Measurements from ENCODE around the gene MRTFB.

The MRTFB gene

DNA sequence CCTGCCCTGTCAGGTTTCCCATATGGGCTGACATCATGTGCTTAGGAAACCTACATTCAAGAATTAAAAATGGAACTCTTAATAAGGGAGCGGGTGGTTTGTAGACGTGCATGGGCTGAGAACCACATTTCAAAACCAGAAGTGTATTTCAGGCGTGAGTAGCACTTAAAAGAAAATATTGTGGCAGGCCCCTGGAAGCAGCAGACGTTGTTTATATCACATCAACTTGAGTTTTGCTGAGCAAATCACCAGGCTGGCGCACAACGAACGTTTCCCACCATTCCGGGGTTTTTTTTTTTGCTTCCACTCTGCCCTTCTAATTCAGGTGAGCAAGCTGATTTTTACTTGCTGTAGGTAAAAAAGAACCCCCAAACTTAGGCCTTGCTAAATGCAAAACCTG lies 220.2 kb downstream of the MRTFB start:
- no peak for DNase-seq

DNA sequence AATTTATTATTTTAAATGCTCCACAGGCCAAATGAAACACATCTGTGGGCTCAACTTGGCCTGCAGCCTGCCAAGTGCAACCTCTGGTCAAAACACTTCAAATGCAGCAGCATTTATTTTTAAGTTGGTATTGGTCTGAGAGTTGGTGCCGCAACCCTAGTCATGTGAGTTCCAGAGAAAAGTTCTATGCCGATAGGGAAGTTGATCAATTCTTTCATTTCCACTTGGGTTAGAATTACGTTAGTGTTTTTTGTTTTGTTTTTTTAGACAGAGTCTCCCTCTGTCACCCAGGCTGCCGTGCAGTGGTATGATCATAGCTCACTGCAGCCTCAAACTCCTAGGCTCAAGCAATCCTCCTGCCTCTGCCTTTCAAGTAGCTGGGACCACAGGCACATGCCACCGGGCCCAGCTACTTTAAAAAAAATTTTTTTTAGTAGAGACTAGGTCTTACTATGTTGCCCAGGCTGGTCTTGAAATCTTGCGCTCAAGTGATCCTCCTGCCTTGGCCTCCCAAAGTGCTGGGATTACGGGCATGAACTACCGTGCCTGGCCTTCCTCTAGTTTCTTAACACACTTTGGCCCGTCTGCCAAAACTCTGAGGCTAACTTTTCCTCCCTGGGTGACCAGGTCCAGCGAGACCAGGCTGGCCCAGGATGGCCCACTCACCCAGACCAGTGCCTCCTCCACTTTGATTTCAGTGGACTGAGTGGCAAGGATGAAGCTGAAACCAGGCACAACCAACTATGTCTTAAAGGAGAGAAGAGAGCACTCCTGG lies 221.1 kb downstream of the MRTFB start:
- peak; percentile 43 to 58 (median 48) for DNase-seq

DNA sequence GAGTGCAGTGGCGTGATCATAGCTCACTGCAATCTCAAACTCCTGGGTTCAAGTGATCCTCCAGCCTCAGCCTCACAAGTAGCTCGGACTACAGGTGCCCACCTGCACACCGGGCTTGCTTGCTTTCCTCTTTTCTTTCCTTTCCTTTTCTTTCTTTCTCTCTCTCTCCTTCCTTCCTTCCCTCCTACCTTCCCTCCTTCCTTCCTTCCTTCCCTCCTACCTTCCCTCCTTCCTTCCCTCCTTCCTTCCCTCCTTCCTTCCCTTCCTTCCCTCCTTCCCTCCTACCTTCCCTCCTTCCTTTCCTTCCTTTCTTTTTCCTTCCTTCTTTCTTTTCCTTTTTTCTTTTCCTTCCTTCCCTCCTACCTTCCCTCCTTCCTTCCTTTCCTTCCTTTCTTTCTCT lies 225.5 kb downstream of the MRTFB start:
- DNase-seq: no peak

DNA sequence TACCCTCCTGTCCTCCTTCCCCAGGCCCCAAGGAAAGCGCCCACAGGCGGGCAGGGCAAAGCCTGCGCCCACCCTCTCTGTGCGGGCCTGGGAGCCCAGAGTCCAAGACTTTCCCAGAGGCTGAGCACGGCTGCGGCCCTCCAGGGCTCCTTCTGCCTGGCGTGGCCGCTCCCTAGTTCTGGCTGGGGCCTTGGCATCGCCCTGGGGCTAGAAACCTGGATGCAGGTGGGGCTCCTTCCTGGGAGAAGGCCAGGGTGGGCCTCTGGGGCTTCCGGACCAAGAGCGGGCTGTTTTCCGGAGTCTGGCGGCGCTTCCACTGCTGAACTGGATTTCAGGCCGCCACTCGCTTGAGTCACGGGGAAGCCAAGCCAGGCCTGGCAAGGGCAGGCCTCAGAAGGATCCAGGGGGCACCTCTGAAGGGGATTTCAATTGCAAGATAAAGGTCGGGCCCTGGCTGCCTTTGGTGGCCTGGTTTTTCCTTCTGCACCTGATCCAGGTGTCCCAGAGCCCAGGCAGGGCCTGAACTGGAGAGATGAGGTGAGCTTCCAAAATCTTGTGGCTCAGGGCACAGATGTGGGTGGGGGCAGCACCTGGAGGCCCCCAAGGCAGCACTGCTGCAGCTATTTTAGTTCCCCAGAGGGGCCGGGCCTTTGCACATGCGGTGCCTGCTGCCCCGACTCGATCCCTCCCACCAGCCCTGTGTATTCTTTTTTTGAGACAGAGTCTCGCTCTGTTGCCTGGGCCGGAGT lies 227.4 kb downstream of the MRTFB start:
- no peak for DNase-seq

DNA sequence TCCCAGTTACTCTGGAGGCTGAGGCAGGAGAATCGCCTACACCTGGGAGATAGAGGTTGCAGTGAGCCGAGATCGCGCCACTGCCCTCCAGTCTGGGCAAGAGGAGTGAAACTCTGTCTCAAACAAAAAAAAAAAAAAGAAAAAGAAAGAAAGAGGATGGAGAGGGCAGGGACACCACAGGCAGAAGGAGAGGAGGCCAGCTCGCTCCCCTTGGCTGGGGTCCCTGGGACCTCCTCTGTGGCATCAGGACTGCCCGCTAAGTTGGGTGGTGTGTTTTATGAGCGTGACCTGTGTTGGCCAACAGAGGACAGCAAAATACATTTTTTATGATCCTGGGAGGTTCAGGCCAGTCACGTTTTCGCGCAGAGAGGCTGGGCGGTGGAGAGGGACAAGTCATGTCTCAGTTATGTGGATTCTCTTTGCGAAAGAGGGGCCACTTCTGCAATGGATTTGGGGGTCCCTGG lies 229.6 kb downstream of the MRTFB start:
- peak; percentile 72 to 75 (median 74) for DNase-seq

DNA sequence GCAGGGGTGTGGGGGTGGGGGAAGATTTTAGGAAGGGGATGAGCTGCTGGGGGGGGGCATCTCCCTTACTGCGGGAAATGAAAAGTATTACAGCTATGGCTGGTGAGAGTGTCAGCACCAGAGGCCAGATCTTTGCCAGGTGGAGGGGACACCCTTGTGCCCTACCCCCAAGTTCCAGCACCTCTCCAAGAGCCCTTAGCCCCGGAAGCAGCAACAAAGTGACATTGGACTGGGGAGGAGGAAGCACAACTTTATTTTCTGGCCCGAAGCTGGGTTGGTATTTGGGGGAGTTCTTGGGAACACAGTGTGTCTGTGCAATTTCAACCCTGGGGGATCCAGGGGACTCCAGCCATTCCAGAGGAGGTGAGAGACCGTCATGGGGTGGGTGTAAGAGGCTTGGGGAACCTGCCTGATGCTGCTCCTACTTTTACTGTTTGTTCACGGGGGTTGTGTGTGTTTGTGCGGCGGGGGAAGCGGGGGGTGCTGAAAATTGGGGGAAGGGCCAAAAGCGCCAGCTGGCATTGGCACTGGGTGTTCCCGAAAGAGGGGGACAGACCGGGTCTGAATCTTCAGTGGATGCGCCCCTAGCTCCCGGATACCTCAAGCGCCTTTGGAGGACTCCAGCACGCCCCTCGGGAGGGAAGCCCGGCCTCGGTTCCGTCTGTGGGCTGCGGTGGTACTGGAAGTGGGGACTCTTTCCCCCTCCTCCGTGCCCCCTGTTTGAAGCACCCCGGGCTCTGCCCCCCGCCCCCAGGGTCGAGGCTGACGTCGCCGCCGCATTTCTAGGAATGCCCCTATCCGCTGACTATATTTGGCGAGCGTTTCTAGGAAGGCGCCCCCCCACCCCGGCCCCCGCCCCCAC lies 230.3 kb downstream of the MRTFB start:
- peak in 1 of 3 donors; percentile 16 for DNase-seq

DNA sequence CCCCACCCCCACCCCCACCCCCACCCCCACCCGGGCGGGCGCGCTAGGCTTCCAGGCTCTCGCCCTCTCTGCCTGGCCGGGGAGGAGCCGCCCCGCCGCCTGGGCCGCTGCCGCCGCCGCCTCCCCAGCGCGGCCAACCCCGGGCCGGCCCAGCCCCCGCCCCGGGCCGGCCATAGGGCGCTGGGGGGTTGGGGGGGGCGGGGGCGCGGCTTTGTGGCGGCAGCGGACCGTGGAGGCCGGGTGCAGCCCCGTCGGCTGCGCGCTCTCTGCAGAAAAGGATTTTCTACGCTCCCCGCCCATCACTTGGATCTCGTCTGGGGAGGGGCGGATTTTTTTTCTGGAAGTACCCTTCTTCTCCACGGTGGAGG lies 230.9 kb downstream of the MRTFB start:
- peak; percentile 53 to 79 (median 58) for DNase-seq

DNA sequence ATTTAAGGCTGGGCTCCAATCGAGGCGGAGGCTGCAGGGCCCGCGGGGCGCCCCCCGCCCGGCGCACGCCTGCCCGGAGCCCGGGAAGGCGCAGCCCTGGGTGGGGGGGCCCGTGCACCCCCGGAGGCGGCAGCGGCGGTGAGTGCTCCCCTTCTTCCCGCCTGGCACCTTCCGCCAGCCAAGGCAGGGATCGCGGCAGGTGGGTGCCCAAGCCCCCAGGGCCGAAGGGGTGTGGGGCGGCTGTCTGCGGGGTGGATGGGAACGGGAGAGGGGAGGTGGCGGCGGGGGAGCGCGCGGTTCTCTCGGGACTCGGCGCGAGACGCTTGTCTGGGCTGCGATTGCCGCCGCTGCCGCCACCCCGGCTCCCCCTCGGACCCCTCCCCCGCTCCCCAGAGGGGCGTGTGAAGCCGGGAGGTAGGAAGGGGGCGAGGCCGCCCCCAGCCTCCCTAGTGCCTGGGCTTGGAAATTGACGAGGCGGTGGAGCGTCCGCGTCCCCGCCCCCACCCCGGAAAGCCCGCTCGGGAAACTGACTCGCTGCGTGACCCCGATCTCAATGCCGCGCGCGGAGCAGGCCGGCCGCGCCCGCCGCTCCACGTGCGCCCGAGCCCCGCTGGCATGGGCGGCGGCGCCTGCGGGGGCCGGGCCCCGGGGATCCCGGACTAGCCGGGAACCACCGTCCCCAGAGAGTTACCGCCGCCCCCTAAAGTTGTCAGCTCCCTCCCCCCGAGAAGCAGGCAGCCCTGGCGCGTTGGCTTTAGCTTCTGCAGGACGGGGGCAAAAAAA lies 231.5 kb downstream of the MRTFB start:
- DNase-seq: peak; percentile 28 to 67 (median 48)

DNA sequence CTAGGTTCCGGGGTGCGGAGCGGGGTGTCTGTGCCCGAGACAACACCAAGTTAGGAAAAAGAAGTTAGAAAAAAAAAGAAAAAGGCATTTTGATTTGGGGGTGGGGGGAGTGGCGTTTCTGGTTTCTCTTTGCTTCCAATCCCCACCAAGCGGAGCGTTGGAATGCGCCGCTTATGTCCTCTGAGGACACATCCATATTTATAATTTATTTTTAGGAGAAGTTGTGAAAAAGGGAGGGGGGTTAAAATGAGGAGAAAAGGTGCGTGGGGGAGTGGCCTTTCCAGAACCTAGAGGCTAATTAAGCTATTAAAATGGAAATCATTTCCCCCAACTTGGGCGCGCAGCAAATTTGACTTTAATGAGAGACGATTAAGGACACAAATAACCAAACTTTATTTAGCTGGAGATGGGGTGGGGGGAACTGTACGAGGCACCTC lies 232.1 kb downstream of the MRTFB start:
- DNase-seq: no peak

DNA sequence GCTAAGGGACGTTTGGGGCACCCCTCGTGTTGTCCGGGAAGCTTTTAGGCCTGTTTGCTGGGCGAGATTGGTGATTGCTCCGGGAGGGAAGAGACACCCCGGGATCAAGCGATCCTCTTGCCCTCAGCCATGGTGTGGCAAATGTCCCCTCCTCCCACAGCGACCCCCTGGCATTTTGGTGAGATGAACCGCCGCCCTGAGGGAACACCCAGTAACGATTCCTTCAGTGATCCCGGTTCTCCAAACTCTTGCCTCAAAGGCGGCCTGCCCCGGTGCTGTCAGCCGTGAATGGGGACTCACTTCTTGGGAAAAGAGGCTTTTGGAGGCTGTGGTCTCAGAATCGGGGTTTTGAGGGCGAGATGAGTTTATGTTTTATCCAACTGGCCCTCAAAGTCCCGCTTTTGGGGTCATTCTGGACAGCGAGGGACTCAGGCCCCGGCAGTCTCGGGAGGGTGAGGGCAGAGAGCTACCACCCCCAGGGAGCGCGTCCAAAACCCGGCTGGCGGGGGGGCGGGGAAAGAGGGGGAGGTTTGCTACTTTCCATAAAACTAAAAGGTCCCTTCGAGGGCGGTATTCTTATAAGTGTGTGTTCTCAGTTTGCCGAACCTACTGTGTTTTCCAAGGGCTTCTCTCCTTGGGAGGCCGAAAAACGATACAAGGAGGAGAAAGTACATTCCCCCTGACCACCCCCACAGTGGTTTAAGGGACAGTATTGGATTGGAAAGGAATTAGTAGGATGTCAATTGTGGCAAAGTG lies 232.7 kb downstream of the MRTFB start:
- DNase-seq: no peak

DNA sequence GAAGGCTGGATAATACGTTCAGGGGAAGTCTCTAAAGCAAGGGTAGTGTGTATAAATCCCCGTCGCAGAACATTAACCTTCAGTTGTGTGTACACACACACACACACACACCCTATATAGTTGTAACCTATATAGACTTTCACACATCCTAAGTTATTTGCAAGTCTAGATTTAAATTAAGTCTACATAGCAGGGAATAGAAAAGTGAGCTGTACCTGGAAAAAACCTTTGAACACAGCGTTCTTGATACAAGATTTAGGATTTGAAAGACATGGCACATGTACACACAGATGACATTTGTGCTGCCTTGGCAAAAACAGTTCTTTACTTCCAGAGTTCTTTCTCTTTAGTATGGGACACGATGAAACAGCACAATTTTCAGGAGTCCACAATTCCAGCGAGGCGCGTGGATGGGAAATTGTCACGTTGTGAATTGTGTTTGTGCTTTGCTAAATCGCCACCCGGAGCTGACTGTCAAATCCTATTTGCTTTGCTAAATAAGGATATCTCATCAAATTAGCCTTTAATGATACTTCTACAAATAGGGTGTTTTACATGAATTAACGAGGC lies 233.9 kb downstream of the MRTFB start:
- DNase-seq: no peak

DNA sequence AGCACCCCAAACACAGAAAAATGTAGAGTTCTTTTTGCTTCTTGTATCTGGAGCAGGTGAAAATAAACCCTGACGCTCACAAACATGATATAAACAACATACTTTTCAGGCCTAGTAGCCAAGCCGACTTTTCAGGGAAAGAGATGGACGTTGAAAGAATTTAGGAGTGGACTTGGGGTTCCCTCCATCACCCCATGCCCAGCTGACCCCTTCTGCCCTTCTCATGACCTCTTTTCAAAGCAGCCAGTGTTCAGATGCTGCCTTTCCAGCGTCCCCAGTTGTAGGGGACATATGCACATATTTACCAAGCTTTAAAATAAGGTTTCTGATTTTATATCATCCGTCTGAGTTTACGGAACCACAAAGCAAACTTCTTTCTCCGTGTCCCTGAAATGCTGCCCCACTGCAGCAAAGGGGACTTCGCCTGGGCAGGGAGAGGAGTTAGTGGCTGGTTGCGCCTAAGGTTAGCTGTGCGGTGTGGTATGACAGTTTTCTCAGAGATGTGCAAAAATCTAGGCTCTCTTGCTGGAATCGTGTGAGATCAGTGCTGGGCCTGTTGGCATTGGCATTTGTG lies 235.5 kb downstream of the MRTFB start:
- DNase-seq: no peak

DNA sequence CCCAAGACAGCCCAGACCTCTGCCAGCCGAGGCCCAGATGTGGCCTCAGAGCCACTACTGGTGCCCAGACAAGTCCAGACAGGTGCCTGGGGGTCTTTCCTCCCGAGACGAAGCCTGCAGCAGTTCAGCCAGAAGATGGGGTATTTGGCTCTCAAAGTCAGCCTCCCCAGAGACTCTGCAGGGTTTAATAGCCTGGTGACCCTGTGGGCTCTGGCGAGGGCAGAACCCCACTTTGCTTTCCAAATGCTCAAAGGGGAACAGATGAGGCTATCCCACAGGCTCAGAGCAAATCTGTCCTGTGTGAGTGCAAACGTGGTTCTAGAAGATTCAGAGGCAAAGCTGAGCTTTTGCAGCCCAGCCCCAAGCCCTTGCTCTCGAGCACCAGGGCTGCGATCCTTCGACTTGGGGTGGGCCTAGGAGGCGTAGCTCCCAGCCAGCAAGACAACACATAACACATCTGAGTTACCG lies 236.0 kb downstream of the MRTFB start:
- no peak for DNase-seq

DNA sequence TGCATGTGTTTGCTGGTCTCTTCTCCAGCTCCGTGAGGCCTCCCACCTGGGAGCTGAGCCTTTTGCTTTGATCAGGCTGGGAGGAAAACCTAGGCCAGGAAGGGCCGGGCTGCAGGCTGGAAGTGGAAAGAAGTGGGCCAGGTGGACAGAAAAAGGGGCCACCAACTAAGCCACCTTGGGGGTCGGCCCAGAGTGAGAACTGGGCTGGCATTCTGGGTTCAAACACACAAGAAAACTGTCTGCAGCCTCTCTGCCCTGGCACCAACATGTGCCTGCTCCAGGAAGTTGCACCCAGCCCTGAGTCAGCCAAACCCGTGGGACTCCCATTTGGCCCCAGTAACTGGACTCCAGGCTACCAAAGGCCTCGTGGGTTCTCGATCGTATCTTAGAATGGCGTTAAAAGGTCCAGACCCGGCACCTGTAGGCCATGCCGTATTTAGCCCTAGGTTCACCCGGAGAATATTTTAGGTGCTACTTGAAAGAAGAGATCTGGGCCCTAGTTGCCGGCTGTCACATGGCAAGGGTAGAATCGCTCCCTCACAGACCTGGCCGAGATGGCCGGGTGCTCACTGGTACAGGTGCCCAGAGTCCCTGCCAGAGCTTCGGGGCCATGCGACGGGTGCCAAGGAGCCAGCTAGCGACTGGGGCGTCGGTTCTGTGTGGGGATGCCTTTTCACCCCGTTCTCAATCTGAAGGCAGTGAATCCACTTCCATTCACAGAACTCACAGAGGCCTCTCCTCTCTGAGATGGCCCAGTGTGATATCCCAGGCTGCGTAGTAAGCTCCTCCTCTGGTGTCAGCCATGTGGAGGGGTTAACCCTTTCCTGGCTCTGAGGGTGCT lies 236.6 kb downstream of the MRTFB start:
- no peak for DNase-seq

DNA sequence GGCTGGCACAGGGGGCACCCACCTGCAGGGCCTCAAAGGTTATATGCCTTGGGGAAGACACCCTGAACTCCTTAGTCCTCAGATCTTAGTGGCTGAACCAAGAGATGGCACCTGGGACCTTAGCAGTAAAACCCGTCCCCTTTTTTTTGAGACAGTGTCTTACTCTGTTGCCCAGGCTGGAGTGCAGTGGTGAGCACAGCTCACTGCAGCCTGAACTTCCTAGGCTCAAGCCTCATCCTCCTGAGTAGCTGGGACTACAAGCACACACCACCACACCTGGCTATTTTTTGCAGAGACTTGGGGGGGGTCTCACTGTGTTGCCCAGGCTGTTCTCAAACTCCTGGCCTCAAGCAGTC lies 237.2 kb downstream of the MRTFB start:
- DNase-seq: no peak

DNA sequence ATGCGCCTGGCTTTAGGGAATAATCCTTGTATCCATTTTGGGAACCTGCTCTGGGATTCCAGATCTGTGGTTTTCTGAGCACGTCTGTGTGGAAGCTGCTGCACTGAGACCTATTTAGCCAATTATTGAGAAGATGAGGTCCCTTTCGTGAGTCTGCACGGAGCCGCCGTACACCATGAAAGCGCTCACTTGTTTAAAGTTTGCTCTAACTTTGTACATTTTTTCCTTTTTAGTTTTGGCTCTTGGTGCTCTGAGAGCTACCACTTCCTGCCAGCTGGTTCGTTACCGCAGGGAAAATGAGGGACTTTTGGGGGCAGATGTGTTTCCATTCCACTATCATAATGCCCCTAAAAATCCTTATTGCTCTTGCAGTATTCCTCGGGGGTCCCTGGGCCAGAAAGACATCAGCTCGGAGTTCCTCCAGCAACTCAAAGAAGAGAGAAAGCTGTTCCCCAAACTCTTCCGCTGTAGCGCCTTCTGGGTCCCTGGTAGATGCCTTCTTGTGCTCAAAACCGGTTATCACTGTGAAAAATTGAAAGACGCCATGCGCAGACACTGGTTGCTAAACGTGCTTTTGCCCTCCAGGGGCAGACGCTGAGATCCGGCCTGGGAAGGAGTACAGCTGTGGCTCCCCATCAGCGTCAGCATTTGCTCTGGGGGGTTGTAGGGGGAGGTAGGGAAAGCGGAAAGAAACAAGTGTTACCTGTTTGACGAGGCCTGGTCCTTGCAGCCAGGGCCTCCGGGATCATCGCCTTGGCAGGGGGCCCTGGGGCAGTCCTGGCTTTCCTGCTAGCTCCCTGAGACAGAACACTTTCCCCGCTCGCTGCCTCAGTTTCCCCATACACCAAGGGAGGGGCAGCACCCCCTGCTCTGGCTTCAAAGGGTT lies 238.1 kb downstream of the MRTFB start:
- no peak for DNase-seq

DNA sequence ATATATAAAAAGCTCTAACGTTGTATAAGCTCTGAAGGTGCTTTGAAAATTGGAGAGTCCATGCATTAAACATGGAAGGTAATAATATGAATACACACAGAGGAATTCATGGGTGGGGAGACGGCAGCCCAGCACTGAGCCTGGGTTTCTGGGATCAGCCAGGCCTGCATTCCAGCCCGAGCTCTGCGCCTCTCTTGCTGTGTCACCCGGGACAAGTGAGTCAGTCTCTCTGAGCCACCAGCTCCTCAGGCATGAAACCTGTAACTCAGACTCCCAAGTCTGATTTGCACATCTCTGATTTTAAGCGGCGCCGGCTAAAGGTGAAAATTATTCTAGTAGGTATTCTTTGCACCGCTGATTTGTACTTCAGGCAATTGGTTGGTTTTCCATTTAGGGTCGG lies 238.8 kb downstream of the MRTFB start:
- DNase-seq: no peak

DNA sequence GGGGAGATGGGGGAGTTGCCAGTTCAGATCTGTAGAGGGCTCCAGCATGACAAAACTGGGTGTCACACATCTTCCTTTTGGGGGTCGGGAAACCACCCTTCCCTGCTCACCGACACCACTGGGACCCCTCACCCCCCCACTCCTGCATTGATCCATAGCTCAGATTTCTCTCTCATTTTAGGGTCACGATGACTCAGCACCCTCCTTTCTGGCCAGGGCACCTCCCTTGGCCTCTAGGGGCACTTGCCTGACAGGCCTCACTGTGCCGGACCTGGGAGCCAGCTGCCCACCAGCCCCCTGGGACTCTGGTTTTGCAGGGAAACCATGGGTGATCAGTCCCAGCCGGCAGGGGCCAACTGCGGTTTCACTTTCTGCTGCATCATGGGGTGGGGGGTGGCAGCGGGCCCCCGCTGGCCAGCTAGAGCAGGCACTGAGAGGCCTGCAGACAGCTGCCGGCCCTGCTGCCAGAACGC lies 239.4 kb downstream of the MRTFB start:
- DNase-seq: peak in 1 of 3 donors; percentile 35

DNA sequence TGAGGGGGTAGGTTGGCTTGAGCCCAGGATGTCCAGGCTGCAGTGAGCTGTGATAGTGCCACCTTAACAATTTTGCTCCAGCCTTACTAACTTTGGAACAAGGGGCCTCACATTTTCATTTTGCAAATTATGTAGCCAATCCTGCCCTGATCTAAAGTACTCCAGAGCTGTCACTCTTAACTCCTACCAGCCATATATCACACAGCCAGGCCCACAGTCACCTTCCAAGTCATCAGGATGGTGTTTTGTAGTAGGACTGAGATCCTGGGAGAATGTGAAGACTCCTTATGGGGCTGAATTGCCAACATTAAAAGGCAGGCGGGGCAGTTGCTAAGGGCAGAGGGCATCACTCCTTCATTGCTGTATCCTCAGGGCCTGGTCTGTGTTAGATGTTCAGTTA lies 243.0 kb downstream of the MRTFB start:
- DNase-seq: no peak
